Measurements from ENCODE around the gene USP49.
"Not testable (repeated sequence)": the region's sequence is repeated elsewhere in the genome, so short reads cannot be mapped to it uniquely, and the experiment has no call there.

DNA sequence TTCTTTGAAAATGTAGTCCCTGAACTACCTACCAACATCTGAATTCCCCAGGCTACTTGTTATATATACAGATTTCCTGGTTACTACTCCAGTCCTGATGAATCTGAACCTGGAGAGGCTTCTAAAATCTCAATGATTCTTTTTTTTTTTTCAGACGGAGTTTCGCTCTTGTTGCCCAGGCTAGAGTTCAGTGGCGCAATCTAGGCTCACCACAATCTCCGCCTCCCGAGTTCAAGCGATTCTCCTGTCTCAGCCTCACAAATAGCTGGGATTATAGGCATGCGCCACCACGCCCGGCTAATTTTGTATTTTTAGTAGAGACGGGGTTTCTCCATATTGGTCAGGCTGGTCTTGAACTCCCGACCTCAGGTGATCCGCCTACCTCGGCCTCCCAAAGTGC lies 83.2 kb downstream of the USP49 start:
- TF ChIP-seq, protein P1, sequence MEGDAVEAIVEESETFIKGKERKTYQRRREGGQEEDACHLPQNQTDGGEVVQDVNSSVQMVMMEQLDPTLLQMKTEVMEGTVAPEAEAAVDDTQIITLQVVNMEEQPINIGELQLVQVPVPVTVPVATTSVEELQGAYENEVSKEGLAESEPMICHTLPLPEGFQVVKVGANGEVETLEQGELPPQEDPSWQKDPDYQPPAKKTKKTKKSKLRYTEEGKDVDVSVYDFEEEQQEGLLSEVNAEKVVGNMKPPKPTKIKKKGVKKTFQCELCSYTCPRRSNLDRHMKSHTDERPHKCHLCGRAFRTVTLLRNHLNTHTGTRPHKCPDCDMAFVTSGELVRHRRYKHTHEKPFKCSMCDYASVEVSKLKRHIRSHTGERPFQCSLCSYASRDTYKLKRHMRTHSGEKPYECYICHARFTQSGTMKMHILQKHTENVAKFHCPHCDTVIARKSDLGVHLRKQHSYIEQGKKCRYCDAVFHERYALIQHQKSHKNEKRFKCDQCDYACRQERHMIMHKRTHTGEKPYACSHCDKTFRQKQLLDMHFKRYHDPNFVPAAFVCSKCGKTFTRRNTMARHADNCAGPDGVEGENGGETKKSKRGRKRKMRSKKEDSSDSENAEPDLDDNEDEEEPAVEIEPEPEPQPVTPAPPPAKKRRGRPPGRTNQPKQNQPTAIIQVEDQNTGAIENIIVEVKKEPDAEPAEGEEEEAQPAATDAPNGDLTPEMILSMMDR (conservative IDR thresholded peaks at IDR 0.05; ENCODE audit: low read length), result not testable (repeated sequence)
- not testable (repeated sequence) for TF ChIP-seq EZH2phosphoT487 (IDR thresholded peaks at IDR 0.05; ENCODE audit: borderline replicate concordance, low read depth, low read length)

Measured in OCI-LY7 (cell line).